RWPE1 (cell line): ENCODE results near the gene C9.
"Not testable (repeated sequence)": the region's sequence is repeated elsewhere in the genome, so short reads cannot be mapped to it uniquely, and the experiment has no call there.

Source experiments
- CTCF ChIA-PET: fragments of 350-600 bp; sonication (Branson Sonifier 250); formaldehyde crosslinking; extraction: SDS; loops from one replicate; lab custom pipeline; 2021; lab: Yijun Ruan, JAX
- POLR2A ChIA-PET: fragments of 400-600 bp; formaldehyde crosslinking; extraction: SDS; loops from one replicate; lab custom pipeline; 2020; ENCODE audit warnings: antibody characterized with exemption; ENCODE audit not compliant: low non-redundant PET; lab: Yijun Ruan, JAX
- DNase-seq: peaks from one replicate; pipeline ENCODE4 v3.0.0; 2012; ENCODE audit warnings: low spot score
- H3K27ac ChIP-seq: fragments of 450-650 bp; 2 replicates; pipeline ENCODE4 v1.5.1; 2017
- CTCF ChIP-seq: fragments of 450-650 bp; conservative IDR thresholded peaks from 2 replicates; pipeline ENCODE4 v1.5.1; 2017; ENCODE audit warnings: low read depth, mild to moderate bottlenecking

The C9 gene

GRCh38 chr5:39405083-39405843, 41.0 kb upstream of the C9 start:
- CTCF ChIA-PET: interaction anchor here (0.5 kb wide), 1 partner anchor 13 kb away, joined by 3 read pairs; no protein-coding TSS in a partner anchor
- no peak for DNase-seq
- no peak for TF ChIP-seq CTCF
- no peak overlapping the region for H3K27ac ChIP-seq
- POLR2A ChIA-PET: interaction anchor here (0.6 kb wide), 1 partner anchor 1394 kb away, joined by 8 read pairs; no protein-coding TSS in a partner anchor

GRCh38 chr5:39403761-39404160, 39.5 kb upstream of the C9 start:
- DNase-seq, H3K27ac ChIP-seq, POLR2A ChIA-PET: not testable (repeated sequence)
- CTCF ChIA-PET: interaction anchor here (0.5 to 0.6 kb wide), 2 partner anchors 192 to 826 kb away, joined by 3 to 4 read pairs; no protein-coding TSS in a partner anchor

- CTCF ChIA-PET, DNase-seq, POLR2A ChIA-PET, H3K27ac ChIP-seq: not testable (repeated sequence)
Observed at GRCh38 chr5:39402140-39402539, 37.8 kb upstream of the C9 start.

GRCh38 chr5:39400713-39401578, 36.7 kb upstream of the C9 start:
- TF ChIP-seq CTCF: no peak
- no peak for DNase-seq
- ChIA-PET POLR2A (no interaction called here), CTCF (interaction anchor here (0.6 kb wide), 1 partner anchor 16 kb away, joined by 4 read pairs; no protein-coding TSS in a partner anchor)
- H3K27ac ChIP-seq: no peak overlapping the region

GRCh38 chr5:39399135-39400036, 35.1 kb upstream of the C9 start:
- ChIA-PET CTCF (interaction anchor here (0.9 kb wide), 1 partner anchor 148 kb away, joined by 4 read pairs; no protein-coding TSS in a partner anchor), POLR2A (no interaction called here)
- DNase-seq: peak; percentile 82
- no peak overlapping the region for H3K27ac ChIP-seq
- TF ChIP-seq CTCF: no peak

- no peak for DNase-seq
- no peak overlapping the region for H3K27ac ChIP-seq
- ChIA-PET CTCF (interaction anchor here (1.0 kb wide), 1 partner anchor 11 kb away, joined by 3 read pairs; no protein-coding TSS in a partner anchor), POLR2A (no interaction called here)
- TF ChIP-seq CTCF: no peak
Observed at GRCh38 chr5:39396843-39397242, 32.5 kb upstream of the C9 start.
